G401 (cell line): Measurements from ENCODE around the gene CDC42. TPM values are rescaled to one million over a fixed set of nuclear protein-coding genes. Genes with fewer than 3 reads are reported as not detected.

Experiments used
- total RNA-seq: library from RNA; depleted of rRNA; stranded (reverse); fragments of >200 nt; shearing (Covaris generic); gene quantifications from 2 replicates; pipeline ENCODE4 v1.2.3, GENCODE V29; 2014; rRNA removed

The CDC42 gene
- total RNA-seq, 1 experiment from 2014 or later, result 358 TPM

Other genes starting within 250 kb of the CDC42 start
- gene LDLRAD2, start 240.4 kb upstream of the CDC42 start, total RNA-seq, result not detected in 2 replicates
- gene HSPG2, start 115.4 kb upstream of the CDC42 start, total RNA-seq, result 11.9 and 14.4 TPM in 2 replicates
- gene CELA3B, start 75.7 kb upstream of the CDC42 start, total RNA-seq, result not detected in 2 replicates
- not detected in 2 replicates for gene CELA3A, start 51.1 kb upstream of the CDC42 start, total RNA-seq
- 0.27 and 0.86 TPM in 2 replicates for gene WNT4, start 90.4 kb downstream of the CDC42 start, total RNA-seq